Heart right ventricle (tissue), 16 donors: ENCODE measurements around the gene ABHD2. TPM values are rescaled to one million over a fixed set of nuclear protein-coding genes. Genes with fewer than 3 reads are reported as not detected.
"Not testable (repeated sequence)": the region's sequence is repeated elsewhere in the genome, so short reads cannot be mapped to it uniquely, and the experiment has no call there.

Experiments used
- ATAC-seq, 8 donors: fragments of 200-7000 bp; cut with Tn5 transposase; one replicate each; pipeline ENCODE4 v1.9.1; 2020; ENCODE audit warnings: mild to moderate bottlenecking in 8 of 8, moderate library complexity in 8 of 8, moderate number of reproducible peaks in 1 of 8
- DNase-seq, 2 donors: peaks; one replicate each; pipeline ENCODE4 v3.0.0-alpha.2; 2020
- H3K27ac ChIP-seq, 10 donors: fragments of 200-600 bp; sonication (generic) in 2 of 10; one replicate each; pipeline versions ENCODE4 v1.5.0 to v1.8.0; 2020 to 2022; ENCODE audit warnings: mild to moderate bottlenecking in 3 of 10
- H3K27me3 ChIP-seq, 7 donors: fragments of 200-600 bp; one replicate each; pipeline ENCODE4 v1.8.0; 2021 to 2022; ENCODE audit warnings: mild to moderate bottlenecking in 2 of 7
- H3K36me3 ChIP-seq, 9 donors: fragments of 200-600 bp; sonication (generic) in 1 of 9; one replicate each; pipeline versions ENCODE4 v1.5.0 to v1.8.0; 2020 to 2022; ENCODE audit warnings: mild to moderate bottlenecking in 2 of 9
- H3K4me1 ChIP-seq, 9 donors: fragments of 200-600 bp; sonication (generic) in 1 of 9; one replicate each; pipeline versions ENCODE4 v1.5.0 to v1.8.0; 2020 to 2022; ENCODE audit warnings: mild to moderate bottlenecking in 4 of 9
- H3K4me3 ChIP-seq, 10 donors: fragments of 200-600 bp; sonication (generic) in 2 of 10; one replicate each; pipeline versions ENCODE4 v1.5.0 to v1.8.0; 2020 to 2022; ENCODE audit warnings: mild to moderate bottlenecking in 7 of 10, moderate library complexity in 2 of 10
- H3K9me3 ChIP-seq, 11 donors: fragments of 200-600 bp in 10 of 11; sonication (generic) in 2 of 11; one replicate each; pipeline versions ENCODE4 v1.5.0 to v1.8.0; 2013 to 2022; ENCODE audit warnings: mild to moderate bottlenecking in 2 of 11, control low read depth in 1 of 11, moderate library complexity in 1 of 11
- WGBS, 2 donors: extraction: QIAGEN DNeasy Blood & Tissue Kit; methylation state at CpG; one replicate each; pipeline ENCODE4 v1.1.7; 2013; ENCODE audit warnings: inconsistent platforms in 1 of 2; 5-methylcytosine and 5-hydroxymethylcytosine counted together
- intact Hi-C, 10 donors: fragments of 100-400 bp; cut with DNase I; formaldehyde crosslinking; loops; one replicate each; pipeline versions ENCODE4 v1.11.1 to v1.14.2; 2022
- polyA plus RNA-seq, 2 donors: library from polyadenylated mRNA; stranded (reverse); fragments of 200-250 nt; gene quantifications; one replicate each; pipeline ENCODE4 v1.2.3, GENCODE V29; 2013
- total RNA-seq, 10 donors: library from RNA; stranded (reverse); fragmentation: NEBNext Ultra II Directional in 3 of 10; extraction: Animal tissue kit (Norgen Biotek cat#: 25700) in 3 of 10; gene quantifications; one replicate each; pipeline versions ENCODE4 v1.2.1 to v1.2.4, GENCODE V29; 2021 to 2023
- TF ChIP-seq, protein P1 (sequence below), 9 donors: fragments of 200-600 bp; sonication (generic) in 2 of 9; IDR thresholded peaks; one replicate each; pipeline versions ENCODE4 v1.5.0 to v1.8.0; 2021 to 2022; ENCODE audit warnings: antibody characterized with exemption in 9 of 9, mild to moderate bottlenecking in 5 of 9, moderate library complexity in 1 of 9
- donor health status: Arrhythmogenic right ventricular cardiomyopathy.
- donor health status: ischemic (EF 13 %, LVEDD 7.1; RV severe dilation, severe dysfunction).
- donor health status: healthy with polysubstance abuse.
- donor health status: DM: no; HTN: yes; CAD: no.
- donor health status: DM: no; HTN: no; CAD: no.
- donor health status: ischemic (EF 25% LVEDD 6.9; RV normal size, moderate dysfunction).
- donor health status: ischemic (EF 25% LVEDD 5.7; RV mildly dilated, moderate dysfunction).
- donor health status: healthy.
- donor health status: DM: yes; HTN: yes; CAD: no.
- donor health status: Ischemic cardiomyopathy.
- donor health status: ischemic (EF 35%, LVEDD 5.7; RV mildly dilated, moderate dysfunction).
- donor health status: nonischemic (EF 11% LVEDD 7.7; RV severe dilation, severe dysfunction).
- donor health status: DM: yes; HTN: yes; CAD: no.
- donor health status: PGD.
- donor health status: ischemic (EF 29% LVEDD 5.4; RV normal size, mild dysfunction).
- donor health status: nonischemic (EF 23%, LVEDD 6.1; RV moderate dilation, normal function).

Gene ABHD2
- total and polyA plus RNA-seq, 12 donors, result 9.1 to 201 (median 119) TPM

- 97 to 98% methylated on average over 6 of the region's 6 CpGs for WGBS, 2 donors
- no peak overlapping the region for H3K27ac ChIP-seq
- peaks cover 0 to 24% (median 10%) of the 10 kb centered on the region in 9 donors for H3K4me1 ChIP-seq
- no peak for DNase-seq
- ATAC-seq, result no peak
- TF ChIP-seq, protein P1, sequence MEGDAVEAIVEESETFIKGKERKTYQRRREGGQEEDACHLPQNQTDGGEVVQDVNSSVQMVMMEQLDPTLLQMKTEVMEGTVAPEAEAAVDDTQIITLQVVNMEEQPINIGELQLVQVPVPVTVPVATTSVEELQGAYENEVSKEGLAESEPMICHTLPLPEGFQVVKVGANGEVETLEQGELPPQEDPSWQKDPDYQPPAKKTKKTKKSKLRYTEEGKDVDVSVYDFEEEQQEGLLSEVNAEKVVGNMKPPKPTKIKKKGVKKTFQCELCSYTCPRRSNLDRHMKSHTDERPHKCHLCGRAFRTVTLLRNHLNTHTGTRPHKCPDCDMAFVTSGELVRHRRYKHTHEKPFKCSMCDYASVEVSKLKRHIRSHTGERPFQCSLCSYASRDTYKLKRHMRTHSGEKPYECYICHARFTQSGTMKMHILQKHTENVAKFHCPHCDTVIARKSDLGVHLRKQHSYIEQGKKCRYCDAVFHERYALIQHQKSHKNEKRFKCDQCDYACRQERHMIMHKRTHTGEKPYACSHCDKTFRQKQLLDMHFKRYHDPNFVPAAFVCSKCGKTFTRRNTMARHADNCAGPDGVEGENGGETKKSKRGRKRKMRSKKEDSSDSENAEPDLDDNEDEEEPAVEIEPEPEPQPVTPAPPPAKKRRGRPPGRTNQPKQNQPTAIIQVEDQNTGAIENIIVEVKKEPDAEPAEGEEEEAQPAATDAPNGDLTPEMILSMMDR (IDR thresholded peaks at IDR 0.05), result no peak
- no peaks in the 10 kb centered on the region for H3K27me3 ChIP-seq
- H3K9me3 ChIP-seq, result no peaks in the 10 kb centered on the region
- intact Hi-C loops, result loop anchor here in 2 of 10 donors (10.0 kb wide), 1 partner anchor 92 kb away; no protein-coding TSS in a partner anchor
- H3K36me3 ChIP-seq, result no peaks in the 10 kb centered on the region
- H3K4me3 ChIP-seq, result no peak overlapping the region
These were observed 5.0 kb upstream of the ABHD2 start for GRCh38 chr15:89083246-89083645.

GRCh38 chr15:89085289-89085926, 2.8 kb upstream of the ABHD2 start:
- ATAC-seq (no peak), DNase-seq (no peak)
- no peaks in the 10 kb centered on the region for H3K36me3 ChIP-seq
- TF ChIP-seq, protein P1 (IDR thresholded peaks at IDR 0.05), result no peak
- intact Hi-C loops, result loop anchor here in 7 of 10 donors (5.0 to 10.0 kb wide), 5 partner anchors 42 to 89 kb away; no protein-coding TSS in a partner anchor
- H3K4me3 ChIP-seq, result no peak overlapping the region
- 68% methylated on average over 4 of the region's 4 CpGs for WGBS, 2 donors
- H3K4me1 ChIP-seq, result peaks cover 0 to 42% (median 25%) of the 10 kb centered on the region in 9 donors
- H3K27ac ChIP-seq, result peak overlapping the region in 5 of 10 donors; percentile 2 to 97 (median 42)
- no peaks in the 10 kb centered on the region for H3K27me3 ChIP-seq
- H3K9me3 ChIP-seq, result no peaks in the 10 kb centered on the region

DNA sequence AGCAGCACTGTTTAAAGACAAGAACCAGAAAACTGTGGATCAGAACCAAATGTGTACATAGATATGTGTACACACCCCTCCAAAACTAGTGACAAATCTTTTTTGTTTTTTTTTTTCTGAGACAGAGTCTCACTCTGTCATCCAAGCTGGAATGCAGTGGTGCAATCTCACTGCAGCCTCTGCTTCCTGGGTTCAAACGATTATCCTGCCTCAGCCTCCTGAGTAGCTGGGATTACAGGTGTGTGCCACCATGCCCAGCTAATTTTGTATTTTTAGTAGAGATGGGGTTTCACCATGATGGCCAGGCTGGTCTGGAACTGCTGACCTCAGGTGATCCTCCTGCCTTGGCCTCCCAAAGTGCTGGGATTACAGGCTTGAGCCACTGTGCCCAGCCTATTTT, 2.3 kb upstream of the ABHD2 start:
- H3K4me1 ChIP-seq, result peaks cover 0 to 47% (median 27%) of the 10 kb centered on the region in 9 donors
- not testable (repeated sequence) for H3K27me3 ChIP-seq
- peak overlapping the region in 5 of 10 donors; percentile 2 to 97 (median 91) for H3K27ac ChIP-seq

GRCh38 chr15:89086390-89086789, 1.9 kb upstream of the ABHD2 start:
- not testable (repeated sequence) for DNase-seq, ATAC-seq, H3K36me3 ChIP-seq, H3K27me3 ChIP-seq, H3K9me3 ChIP-seq, H3K4me3 ChIP-seq
- H3K27ac ChIP-seq, result peak overlapping the region in 7 of 10 donors; percentile 91 to 97 (median 95)
- 97 to 98% methylated on average over 5 of the region's 5 CpGs for WGBS, 2 donors
- peaks cover 0 to 51% (median 30%) of the 10 kb centered on the region in 9 donors for H3K4me1 ChIP-seq
- intact Hi-C loops, result loop anchor here in 7 of 10 donors (5.0 to 10.0 kb wide), 5 partner anchors 41 to 88 kb away; no protein-coding TSS in a partner anchor

More for the DNA sequence above, 2.3 kb upstream of the ABHD2 start:
- not testable (repeated sequence) for H3K36me3 ChIP-seq, ATAC-seq, H3K4me3 ChIP-seq, DNase-seq, H3K9me3 ChIP-seq
- 68 to 74% methylated on average over 1 of the region's 1 CpG for WGBS, 2 donors
- intact Hi-C loops, result loop anchor here in 7 of 10 donors (5.0 to 10.0 kb wide), 5 partner anchors 41 to 89 kb away; no protein-coding TSS in a partner anchor

DNA sequence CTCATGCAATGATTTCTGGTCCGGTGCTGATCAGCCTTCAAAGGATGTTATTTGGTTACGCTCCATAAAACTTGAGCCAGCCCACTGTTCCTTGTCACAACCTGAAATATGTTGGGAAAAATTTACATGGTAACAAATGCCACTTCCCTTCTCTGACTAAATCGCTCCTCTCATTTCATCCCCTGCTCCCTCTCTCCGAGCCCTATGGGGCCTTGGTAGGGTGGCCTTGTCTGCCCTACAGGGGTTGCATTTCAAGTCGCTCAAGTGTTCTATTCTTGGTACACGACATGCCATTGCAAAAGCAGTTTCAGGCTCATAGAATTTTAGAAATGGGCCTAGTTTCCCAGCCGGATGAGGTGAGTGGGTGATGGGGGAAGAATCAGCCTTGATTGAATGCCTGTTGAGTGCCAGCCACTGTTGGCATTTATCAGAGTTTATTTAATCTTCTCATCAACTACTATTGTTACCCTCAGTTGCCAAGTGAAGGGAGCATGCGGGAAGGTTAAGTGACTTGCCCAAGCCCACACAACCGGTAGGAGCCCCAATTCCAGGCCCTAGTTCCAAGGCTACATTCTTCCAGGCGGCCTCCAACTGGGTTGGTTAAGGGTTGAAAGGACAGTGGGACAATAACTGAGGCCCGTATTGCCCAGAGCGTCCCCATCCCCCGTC, 961 bp upstream of the ABHD2 start:
- peaks cover 0 to 61% (median 39%) of the 10 kb centered on the region in 9 donors for H3K4me1 ChIP-seq
- DNase-seq (peak in 1 of 2 donors; percentile 41), ATAC-seq (peak in 3 of 8 donors; percentile 6 to 25 (median 15))

More for the DNA sequence above, 961 bp upstream of the ABHD2 start:
- Histone ChIP-seq H3K27me3 (no peaks in the 10 kb centered on the region), H3K9me3 (no peaks in the 10 kb centered on the region), H3K36me3 (no peaks in the 10 kb centered on the region), H3K27ac (peak overlapping the region; percentile 88 to 97 (median 94)), H3K4me3 (peak overlapping the region; percentile 5 to 95 (median 83))
- TF ChIP-seq, protein P1 (IDR thresholded peaks at IDR 0.05), result no peak
- 52 to 59% methylated on average over 13 of the region's 13 CpGs for WGBS, 2 donors
- intact Hi-C loops, result loop anchor here in 7 of 10 donors (5.0 to 10.0 kb wide), 5 partner anchors 40 to 88 kb away; no protein-coding TSS in a partner anchor
